HepG2 (cell line): Measurements from ENCODE around the gene AFDN. TPM values are rescaled to one million over a fixed set of nuclear protein-coding genes. Genes with fewer than 3 reads are reported as not detected.

Source experiments
- IKZF5 ChIP-seq: IDR thresholded peaks from 2 replicates; pipeline ENCODE4 v1.6.1; 2018; ENCODE audit warnings: missing genetic modification reagents, mild to moderate bottlenecking, missing compliant biosample characterization
- MAX ChIP-seq: IDR thresholded peaks from 2 replicates; pipeline ENCODE4 v1.6.1; 2012; ENCODE audit warnings: inconsistent platforms
- NFYC ChIP-seq: IDR thresholded peaks from 2 replicates; pipeline ENCODE4 v1.6.1; 2016; ENCODE audit warnings: missing genetic modification reagents, missing compliant biosample characterization
- PRDM10 ChIP-seq: sonication (generic); formaldehyde crosslinking; IDR thresholded peaks from 2 replicates; pipeline ENCODE4 v1.4.0; 2020; ENCODE audit warnings: low read depth, missing genetic modification reagents
- TEAD3 ChIP-seq: optimal IDR thresholded peaks from 2 replicates; pipeline ENCODE3; 2016; ENCODE audit warnings: borderline replicate concordance
- TGIF2 ChIP-seq: IDR thresholded peaks from 2 replicates; pipeline ENCODE4 v1.6.1; 2016; ENCODE audit warnings: control low read depth, missing compliant biosample characterization
- ZBTB4 ChIP-seq: sonication (generic); formaldehyde crosslinking; IDR thresholded peaks from 2 replicates; pipeline ENCODE4 v1.4.0; 2020; ENCODE audit warnings: missing genetic modification reagents, mild to moderate bottlenecking, borderline replicate concordance
- ZNF558 ChIP-seq: sonication (generic); formaldehyde crosslinking; IDR thresholded peaks from 2 replicates; pipeline ENCODE4 v1.9.0; 2022; ENCODE audit warnings: mild to moderate bottlenecking, missing genetic modification reagents, borderline replicate concordance
- ZNF691 ChIP-seq: sonication (generic); formaldehyde crosslinking; IDR thresholded peaks from 2 replicates; pipeline ENCODE4 v1.4.0; 2020; ENCODE audit warnings: missing genetic modification reagents, low read depth, mild to moderate bottlenecking, borderline replicate concordance
- ZNF747 ChIP-seq: sonication (generic); formaldehyde crosslinking; IDR thresholded peaks from 2 replicates; pipeline ENCODE4 v1.8.1; 2023; ENCODE audit warnings: missing genetic modification reagents, mild to moderate bottlenecking, borderline replicate concordance
- ZSCAN21 ChIP-seq: sonication (generic); formaldehyde crosslinking; IDR thresholded peaks from 2 replicates; pipeline ENCODE4 v1.8.0; 2022; ENCODE audit warnings: mild to moderate bottlenecking, missing genetic modification reagents, moderate library complexity, borderline replicate concordance
- polyA plus RNA-seq, 8 experiments: library from polyadenylated mRNA; depleted of rRNA in 3 of 8; stranded (reverse) in 7 of 8; unstranded in 1 of 8; fragments of >200 nt; fragmentation: Illumina TruSeq in 4 of 8; extraction: Trizol in 4 of 8; gene quantifications; 2 replicates each; pipeline versions ENCODE4 v1.2.1 to v1.2.3, GENCODE V29; 2011 to 2016; ENCODE audit warnings: low read depth in 4 of 8, missing spikeins in 1 of 8, mixed read lengths in 1 of 8; ENCODE audit not compliant: insufficient read depth in 1 of 8
- total RNA-seq, 5 experiments: library from RNA; depleted of rRNA; stranded (reverse); fragments of >200 nt; fragmentation: Illumina TruSeq; extraction: Trizol; gene quantifications; 2 replicates each; pipeline ENCODE4 v1.2.3, GENCODE V29; 2016; ENCODE audit warnings: low read depth in 1 of 5

AFDN gene
- total and polyA plus RNA-seq, 2 of the 13 experiments (the other 11 are each of a cell fraction or from before 2014, with no cell fraction given) = 136 to 151 TPM

- 0 out of 2 replicates have a peak, but pooled peaks have one; percentile 14 for TF ChIP-seq PRDM10 (CRISPR knock-in tag)
- TF ChIP-seq ZSCAN21 (CRISPR knock-in tag) = 0 out of 2 replicates have a peak, but pooled peaks have one; percentile 35
- peak; percentile 67 for TF ChIP-seq TEAD3 (CRISPR knock-in tag)
- peak; percentile 34; the same call in 1 of the 2 replicates for TF ChIP-seq IKZF5
- TF ChIP-seq ZNF691 = 0 out of 2 replicates have a peak, but pooled peaks have one; percentile 34
- TF ChIP-seq NFYC (CRISPR knock-in tag) = no peak
- no peak for TF ChIP-seq TGIF2
- no peak for TF ChIP-seq ZNF558 (CRISPR knock-in tag)
- TF ChIP-seq ZNF747 (CRISPR knock-in tag) = no peak
- peak; percentile 52 for TF ChIP-seq MAX
- 0 out of 2 replicates have a peak, but pooled peaks have one; percentile 32 for TF ChIP-seq ZBTB4 (CRISPR knock-in tag)
Measured at GRCh38 chr6:167778497-167779128, 48.1 kb upstream of the AFDN start (continued).
